HS-5 (cell line): Measurements from ENCODE around the gene TAX1BP1.
A peak's percentile ranks its signal among the peaks of the same experiment; 100 is the strongest.
"Not testable (repeated sequence)": the region's sequence is repeated elsewhere in the genome, so short reads cannot be mapped to it uniquely, and the experiment has no call there.

ENCODE experiments used
- DNase-seq: peaks from one replicate; pipeline ENCODE4 v3.0.0-alpha.2; 2012; ENCODE audit warnings: low read depth

The TAX1BP1 gene

GRCh38 chr7:27843584-27844305 is 103.8 kb downstream of the TAX1BP1 start:
- no peak for DNase-seq

- DNase-seq: no peak
Measured at GRCh38 chr7:27846388-27846787, 106.4 kb downstream of the TAX1BP1 start.

DNA sequence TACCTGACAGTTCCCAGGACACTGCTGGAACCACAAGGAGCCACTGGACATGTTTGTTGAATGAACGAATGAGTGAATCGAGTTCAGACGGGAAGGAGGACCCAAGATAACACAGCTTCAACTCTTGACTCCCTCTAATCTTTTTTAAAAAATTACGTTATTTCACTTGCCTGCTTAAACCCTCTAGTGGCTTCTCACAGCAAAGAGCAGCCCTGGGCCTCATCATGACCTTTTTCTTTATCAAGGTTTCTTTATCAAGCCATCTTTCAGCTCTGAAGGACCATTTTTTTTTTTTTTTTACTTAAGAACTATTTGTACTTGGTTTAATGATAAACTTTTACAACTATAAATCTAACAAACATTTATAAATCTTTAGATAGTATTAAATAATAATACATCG is 110.6 kb downstream of the TAX1BP1 start:
- no peak for DNase-seq

GRCh38 chr7:27856703-27857485 is 116.9 kb downstream of the TAX1BP1 start:
- not testable (repeated sequence) for DNase-seq

GRCh38 chr7:27860800-27861199 is 120.8 kb downstream of the TAX1BP1 start:
- DNase-seq: no peak

GRCh38 chr7:27861747-27862146 is 121.8 kb downstream of the TAX1BP1 start:
- DNase-seq: no peak

DNA sequence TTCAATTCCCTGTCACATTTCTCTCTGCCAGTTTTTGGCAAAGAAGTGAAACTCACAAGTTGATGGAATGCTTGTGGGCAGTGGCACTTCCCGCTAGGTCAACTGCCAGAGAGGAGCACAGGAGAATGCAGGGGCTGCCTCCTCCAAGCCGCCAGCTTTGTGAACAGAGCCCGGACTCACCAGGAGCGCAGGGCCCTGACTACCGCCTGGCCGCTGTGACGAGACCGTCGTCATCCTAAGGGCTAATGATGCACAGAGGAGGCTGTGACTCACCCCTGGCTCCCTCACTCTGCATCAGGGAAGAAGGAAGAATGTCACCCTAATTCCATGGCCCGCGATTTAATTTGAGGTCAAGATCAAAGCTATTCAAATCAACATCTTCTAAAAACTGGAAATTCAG is 123.9 kb downstream of the TAX1BP1 start:
- no peak for DNase-seq

DNA sequence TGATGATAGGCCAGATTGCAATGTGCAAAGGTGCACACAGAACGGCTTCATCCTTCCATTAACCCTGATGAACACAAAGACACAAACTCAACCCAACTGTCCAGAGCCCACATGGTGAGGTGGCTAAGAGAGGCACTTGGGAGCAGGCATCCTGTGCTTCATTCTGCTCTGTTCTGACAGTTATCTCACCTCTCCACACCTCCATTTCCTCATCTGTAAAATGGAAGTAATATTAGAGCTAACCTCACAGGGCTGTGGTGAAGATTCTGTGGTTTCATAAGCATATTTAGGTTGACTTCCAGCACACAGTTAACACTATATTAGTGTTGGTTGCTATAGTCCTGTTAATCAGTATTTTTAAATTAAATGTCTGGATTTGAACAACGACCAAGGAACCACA is 126.3 kb downstream of the TAX1BP1 start:
- no peak for DNase-seq

- DNase-seq: no peak
Measured at GRCh38 chr7:27866828-27867672, 127.1 kb downstream of the TAX1BP1 start.

DNA sequence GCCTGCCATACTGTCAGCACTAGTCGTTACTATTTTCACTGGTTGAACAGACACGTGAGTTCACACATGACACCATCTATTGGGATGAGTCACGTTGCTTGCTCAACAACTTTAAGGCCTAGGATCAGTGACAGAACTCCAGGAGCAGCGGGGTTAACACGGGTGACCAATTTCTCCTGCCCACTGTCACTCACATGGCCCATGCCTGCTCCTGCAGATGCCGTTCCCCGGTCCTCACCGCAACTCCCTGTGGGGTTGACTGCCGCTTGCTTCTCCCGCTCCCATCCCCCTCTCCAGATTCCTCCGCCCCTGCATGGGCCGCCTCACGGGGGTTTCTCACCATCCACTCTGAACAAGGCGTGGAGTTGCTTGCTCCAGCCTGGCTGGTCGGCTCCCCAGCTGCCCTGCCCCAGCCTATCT is 128.2 kb downstream of the TAX1BP1 start:
- peak; percentile 6 for DNase-seq

DNA sequence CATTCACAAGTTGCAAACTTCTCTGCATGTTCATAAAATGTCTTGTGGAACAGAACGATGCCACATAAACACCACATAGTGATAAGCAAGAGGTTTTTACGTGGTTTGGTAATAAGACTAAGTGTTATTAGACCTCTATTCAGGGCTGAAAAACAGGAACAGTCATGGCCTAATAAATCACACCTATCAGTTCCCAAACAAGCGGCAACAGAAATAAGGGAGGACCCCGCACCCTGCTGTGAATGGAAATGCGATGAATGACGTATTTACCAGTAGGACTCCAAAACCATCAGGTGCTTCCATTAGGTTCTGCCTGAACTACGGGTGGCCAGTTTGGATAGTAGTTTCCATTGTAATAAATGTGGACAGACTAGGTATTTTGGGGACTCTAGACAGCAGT is 129.1 kb downstream of the TAX1BP1 start:
- no peak for DNase-seq

GRCh38 chr7:27870595-27870994 is 130.6 kb downstream of the TAX1BP1 start:
- no peak for DNase-seq

DNA sequence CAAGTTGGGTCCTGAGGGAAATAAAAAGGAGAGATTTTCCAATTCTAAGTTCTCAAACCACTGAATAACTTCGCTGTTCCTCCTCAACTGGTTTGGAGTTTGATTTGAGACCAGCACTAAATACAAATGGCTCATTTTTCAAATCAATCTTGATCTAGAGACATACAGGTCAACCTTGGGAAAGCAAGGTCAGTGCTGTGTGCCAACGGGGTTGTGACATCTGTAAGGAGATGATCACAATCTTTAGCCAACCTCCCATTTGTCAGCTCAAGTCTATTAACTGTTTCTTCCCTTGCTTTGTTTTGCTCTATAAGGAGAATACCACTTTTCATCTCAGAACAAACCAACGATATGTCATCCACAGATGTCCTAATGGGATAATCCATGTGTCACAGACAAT is 131.1 kb downstream of the TAX1BP1 start:
- DNase-seq: no peak

- no peak for DNase-seq
Measured at GRCh38 chr7:27871866-27872265, 131.9 kb downstream of the TAX1BP1 start.

- no peak for DNase-seq
Measured at GRCh38 chr7:27872356-27873275, 132.7 kb downstream of the TAX1BP1 start.

- DNase-seq: peak; percentile 23
Measured at GRCh38 chr7:27873981-27874957, 134.3 kb downstream of the TAX1BP1 start.

DNA sequence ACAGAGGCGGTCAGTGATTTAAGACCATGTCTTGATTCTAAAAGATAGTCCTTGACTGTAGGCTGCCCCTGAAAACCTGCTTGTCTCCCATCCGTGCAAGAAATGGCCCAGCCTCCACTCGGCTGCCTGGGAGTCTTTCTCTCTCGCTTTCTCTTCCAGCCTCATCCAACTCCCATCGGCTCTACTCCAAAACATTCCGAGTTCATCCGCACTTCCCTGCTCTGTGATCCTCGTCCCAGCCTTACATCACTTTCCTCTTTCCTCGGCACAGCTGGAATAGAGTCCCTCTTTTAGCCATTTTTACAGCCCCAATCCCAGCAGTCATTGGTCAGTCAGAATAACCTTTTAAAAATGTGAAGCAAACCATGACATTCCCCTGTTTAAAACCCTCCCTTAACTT is 135.1 kb downstream of the TAX1BP1 start:
- DNase-seq: no peak

DNA sequence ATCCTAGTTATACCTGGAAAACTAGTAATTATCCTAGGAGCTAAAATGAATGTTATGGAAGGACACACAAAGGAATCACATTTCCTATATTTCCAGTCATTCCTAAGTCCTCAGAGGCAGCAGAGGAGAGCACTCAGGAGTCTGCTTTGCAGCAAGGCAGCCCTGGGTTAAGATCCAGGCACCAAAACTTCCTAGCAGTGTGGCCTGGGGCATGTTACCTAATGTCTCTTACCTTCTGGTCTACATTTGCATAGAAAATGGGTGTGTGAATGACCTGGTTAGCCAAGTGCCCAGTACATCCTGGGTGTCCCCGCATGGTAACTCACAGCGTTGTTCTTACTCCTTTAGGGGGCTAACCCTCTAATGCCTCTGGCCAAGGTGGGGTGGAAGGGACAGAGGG is 135.9 kb downstream of the TAX1BP1 start:
- no peak for DNase-seq

GRCh38 chr7:27876756-27877155 is 136.8 kb downstream of the TAX1BP1 start:
- DNase-seq: no peak
